GM12878 (cell line): ENCODE results near the gene SALL3. TPM values are rescaled to one million over a fixed set of nuclear protein-coding genes. Genes with fewer than 3 reads are reported as not detected.

Source experiments
- ATAC-seq: fragments of 200-7000 bp; cut with Tn5 transposase; 3 replicates; pipeline ENCODE4 v1.9.1; 2020; ENCODE audit warnings: mild to moderate bottlenecking, moderate library complexity
- BruUV-seq: library from RNA; stranded (reverse); fragments of 400-500 nt; replicated peaks from 2 replicates; lab custom pipeline; 2021; lab: Mats Ljungman, UMichigan
- CTCF ChIA-PET: fragments of 300-600 bp; sonication (Branson Sonifier 250); formaldehyde crosslinking; extraction: SDS; loops from one replicate; lab custom pipeline; 2021; ENCODE audit warnings: inconsistent platforms; lab: Yijun Ruan, JAX
- POLR2A ChIA-PET: fragments of 350-600 bp; formaldehyde crosslinking; extraction: SDS; loops from one replicate; lab custom pipeline; 2021; ENCODE audit warnings: inconsistent platforms; lab: Charles Lee
- RAD21 ChIA-PET: fragments of 300-600 bp; sonication (Branson Sonifier 250); formaldehyde crosslinking; loops from one replicate; lab custom pipeline; 2023; ENCODE audit warnings: antibody characterized with exemption; ENCODE audit not compliant: unreplicated experiment; lab: Charles Lee
- SMC1A ChIA-PET: fragments of 300-600 bp; sonication (Branson Sonifier 250); formaldehyde crosslinking; loops from one replicate; lab custom pipeline; 2023; ENCODE audit not compliant: unreplicated experiment, uncharacterized antibody; lab: Charles Lee
- DNase-seq: peaks from one replicate; pipeline ENCODE4 v3.0.0-alpha.2; 2011; ENCODE audit warnings: low read depth, low spot score
- FAIRE-seq: peaks from 3 replicates; lab custom pipeline; 2011; peaks lifted over from hg19 to GRCh38; lab: Jason Lieb, UNC
- H2AFZ ChIP-seq: 2 replicates; pipeline ENCODE4 v1.6.0; 2011; ENCODE audit warnings: low read depth, low read length, control low read depth; ENCODE audit not compliant: control insufficient read depth
- H3K27ac ChIP-seq: 2 replicates; pipeline ENCODE4 v1.5.1; 2011; ENCODE audit warnings: control low read depth; ENCODE audit not compliant: control insufficient read depth, insufficient read depth
- H3K27me3 ChIP-seq, 2 experiments: replicated peaks in 1 of 2; 2 replicates each; pipeline versions ENCODE4 v1.6.0 to v1.6.1; 2011; ENCODE audit warnings: low read length in 1 of 2; ENCODE audit not compliant: control insufficient read depth in 2 of 2, insufficient read depth in 2 of 2
- H3K36me3 ChIP-seq, 2 experiments: 2 replicates each; pipeline ENCODE4 v1.5.1; 2011; ENCODE audit warnings: low read length in 1 of 2; ENCODE audit not compliant: control insufficient read depth in 2 of 2, insufficient read depth in 2 of 2
- H3K4me1 ChIP-seq: 2 replicates; pipeline ENCODE4 v1.6.1; 2011; ENCODE audit warnings: mild to moderate bottlenecking, low read length, moderate library complexity, mixed read lengths; ENCODE audit not compliant: control insufficient read depth, insufficient read depth
- H3K4me2 ChIP-seq: 2 replicates; pipeline ENCODE4 v1.6.0; 2011; ENCODE audit warnings: control low read depth; ENCODE audit not compliant: control insufficient read depth, insufficient read depth
- H3K4me3 ChIP-seq: fragments of 200-600 bp; sonication (generic); 2 replicates; pipeline ENCODE4 v1.5.1; 2016
- H3K79me2 ChIP-seq: 2 replicates; pipeline ENCODE4 v1.6.0; 2011; ENCODE audit warnings: low read length; ENCODE audit not compliant: control insufficient read depth, insufficient read depth
- H3K9ac ChIP-seq: 2 replicates; pipeline ENCODE4 v1.8.0; 2011; ENCODE audit warnings: low read length, control low read depth, mixed read lengths; ENCODE audit not compliant: control insufficient read depth, insufficient read depth
- H3K9me3 ChIP-seq: replicated peaks from 3 replicates; pipeline ENCODE4 v1.5.1; 2011; ENCODE audit warnings: mild to moderate bottlenecking, low read length; ENCODE audit not compliant: control insufficient read depth, insufficient read depth
- H4K20me1 ChIP-seq: 2 replicates; pipeline ENCODE4 v1.6.0; 2011; ENCODE audit not compliant: control insufficient read depth, insufficient read depth
- BCL11A ChIP-seq: IDR thresholded peaks from 2 replicates; pipeline ENCODE4 v1.6.1; 2011; ENCODE audit warnings: low read depth, low read length
- CBX5 ChIP-seq: sonication (generic); IDR thresholded peaks from 2 replicates; pipeline ENCODE4 v1.6.1; 2016; ENCODE audit warnings: low read depth, moderate library complexity, mild to moderate bottlenecking, inconsistent platforms
- CTCF ChIP-seq, 3 experiments: IDR thresholded peaks in 2 of 3; conservative IDR thresholded peaks in 1 of 3; 2 replicates each; pipeline ENCODE4 v1.5.1; 2011; ENCODE audit warnings: low read depth in 3 of 3, low read length in 3 of 3, mild to moderate bottlenecking in 3 of 3, control low read depth in 2 of 3, moderate library complexity in 2 of 3, inconsistent platforms in 1 of 3, mixed read lengths in 1 of 3; ENCODE audit not compliant: control insufficient read depth in 2 of 3, insufficient read depth in 1 of 3; ENCODE audit errors: extremely low read depth in 1 of 3
- IKZF2 ChIP-seq, 2 experiments: fragments of 450-650 bp; IDR thresholded peaks; 2 replicates each; pipeline ENCODE4 v1.6.1; 2017; ENCODE audit warnings: mild to moderate bottlenecking in 2 of 2, moderate library complexity in 2 of 2
- KAT2A ChIP-seq: conservative IDR thresholded peaks from 2 replicates; pipeline ENCODE4 v1.6.1; 2011; ENCODE audit warnings: low read depth, low read length; ENCODE audit not compliant: control insufficient read depth
- MXI1 ChIP-seq: fragments of 150-350 bp; IDR thresholded peaks from 2 replicates; pipeline ENCODE4 v1.6.1; 2011; ENCODE audit warnings: low read depth, mild to moderate bottlenecking, inconsistent platforms, low read length, improper control_type of control experiment
- MYB ChIP-seq: fragments of 150-350 bp; IDR thresholded peaks from 2 replicates; pipeline ENCODE4 v1.6.1; 2014; ENCODE audit warnings: mild to moderate bottlenecking, low read depth, low read length, borderline replicate concordance
- RAD21 ChIP-seq: IDR thresholded peaks from 2 replicates; pipeline ENCODE4 v1.6.1; 2011; ENCODE audit warnings: mild to moderate bottlenecking, low read depth, low read length, moderate library complexity; ENCODE audit not compliant: insufficient read depth
- RUNX3 ChIP-seq: IDR thresholded peaks from 2 replicates; pipeline ENCODE4 v1.6.1; 2012; ENCODE audit warnings: low read length, inconsistent platforms
- SMARCA5 ChIP-seq: fragments of 450-650 bp; IDR thresholded peaks from 2 replicates; pipeline ENCODE4 v1.6.1; 2017; ENCODE audit warnings: mild to moderate bottlenecking
- TCF7 ChIP-seq: IDR thresholded peaks from 2 replicates; pipeline ENCODE4 v1.6.1; 2014; ENCODE audit warnings: antibody characterized with exemption, borderline replicate concordance
- WGBS: methylation state at CpG from one replicate; pipeline ENCODE4 v1.1.6; 2016; ENCODE audit warnings: low lambda C conversion rate; ENCODE audit not compliant: insufficient replicate concordance, insufficient coverage; ENCODE audit errors: missing lambda C conversion rate; 5-methylcytosine and 5-hydroxymethylcytosine counted together
- in situ Hi-C: fragments of 300-500 bp; cut with MboI; formaldehyde crosslinking; loops from 9 replicates; pipeline ENCODE4 v1.14.3; 2018; ENCODE audit warnings: mixed read lengths
- intact Hi-C: fragments of 100-400 bp; cut with micrococcal nuclease; formaldehyde crosslinking; loops from one replicate; pipeline ENCODE4 v1.14.2; 2022; ENCODE audit not compliant: unreplicated experiment
- polyA plus RNA-seq, 11 experiments: library from polyadenylated mRNA; depleted of rRNA in 4 of 11; unstranded in 6 of 11; stranded (reverse) in 5 of 11; fragments of >200 nt; fragmentation: Nextera tagmentation in 4 of 11; fragmentation: Illumina TruSeq in 1 of 11; extraction: Ambion mirVana in 4 of 11; extraction: Trizol in 1 of 11; gene quantifications; 1 replicate in 1 of 11; 2 replicates in 10 of 11; pipeline versions ENCODE4 v1.2.1 to v1.2.3, GENCODE V29; 2011 to 2016; ENCODE audit warnings: inconsistent platforms in 2 of 11, missing spikeins in 2 of 11, low read depth in 1 of 11
- total RNA-seq, 4 experiments: library from RNA; depleted of rRNA in 3 of 4; stranded (reverse); fragments of >200 nt in 3 of 4; fragmentation: Illumina TruSeq in 1 of 4; extraction: Trizol in 1 of 4; gene quantifications; 2 replicates each; pipeline versions ENCODE4 v1.2.1 to v1.2.3, GENCODE V29; 2013 to 2021

Gene SALL3
- total and polyA plus RNA-seq, 10 of the 15 experiments (the other 5 are each of a cell fraction or from before 2014, with no cell fraction given): 0.01 to 0.10 (median 0.07) TPM; not detected in 7

- ChIA-PET POLR2A (no interaction called here), RAD21 (no interaction called here), CTCF (interaction anchor here (1.0 to 1.2 kb wide), 3 partner anchors 18 to 393 kb away, joined by 3 to 4 read pairs (median 3); no protein-coding TSS in a partner anchor), SMC1A (interaction anchor here (1.0 to 2.0 kb wide), 4 partner anchors 14 to 259 kb away, joined by 3 to 6 read pairs (median 5); no protein-coding TSS in a partner anchor)
- Histone ChIP-seq H3K27me3 (no peaks in the 10 kb centered on the region), H2AFZ (no peak overlapping the region), H3K79me2 (no peaks in the 10 kb centered on the region), H3K9ac (no peak overlapping the region), H3K9me3 (no peaks in the 10 kb centered on the region; the same call in 2 of the 3 replicates), H3K36me3 (no peaks in the 10 kb centered on the region), H3K4me2 (no peak overlapping the region), H3K27ac (no peak overlapping the region), H3K4me1 (no peaks in the 10 kb centered on the region), H3K4me3 (no peak overlapping the region), H4K20me1 (no peaks in the 10 kb centered on the region)
- in situ Hi-C loops: loop anchor here (10.0 kb wide), 1 partner anchor 269 kb away; no protein-coding TSS in a partner anchor
- intact Hi-C loops: no loop called here
- BruUV-seq: no TSS peak
- TF ChIP-seq BCL11A (no peak), IKZF2 (IDR thresholded peaks at IDR 0.05) (no peak), RAD21 (peak; percentile 33; the same call in 1 of the 2 replicates), MYB (no peak), CTCF (IDR thresholded peaks at IDR 0.05 in 2 of 3, conservative IDR thresholded peaks at IDR 0.05 in 1 of 3; ENCODE audit: control insufficient read depth in 2 of 3, extremely low read depth in 1 of 3, insufficient read depth in 1 of 3, low read depth in 3 of 3, low read length in 3 of 3) (peak; percentile 26 to 38 (median 33); a peak in 4 of 6 replicates), MXI1 (no peak), CBX5 (no peak), SMARCA5 (no peak), RUNX3 (0 out of 2 replicates have a peak, but pooled peaks have one; percentile 10), TCF7 (no peak), KAT2A (no peak)
- FAIRE-seq: no peak
- no peak for DNase-seq
- WGBS: 32% methylated on average over 20 of the region's 20 CpGs
- ATAC-seq: no peak
Observed at GRCh38 chr18:78986018-78986481, 6.4 kb downstream of the SALL3 start.
